GM19351 (cell line): ENCODE results near the gene MEGF6.

Experiments
- ATAC-seq: cut with Tn5 transposase; IDR thresholded peaks from one replicate; pipeline ENCODE4 v1.9.1; 2021; ENCODE audit warnings: mild to moderate bottlenecking, moderate library complexity; ENCODE audit not compliant: unreplicated experiment

Gene MEGF6

DNA sequence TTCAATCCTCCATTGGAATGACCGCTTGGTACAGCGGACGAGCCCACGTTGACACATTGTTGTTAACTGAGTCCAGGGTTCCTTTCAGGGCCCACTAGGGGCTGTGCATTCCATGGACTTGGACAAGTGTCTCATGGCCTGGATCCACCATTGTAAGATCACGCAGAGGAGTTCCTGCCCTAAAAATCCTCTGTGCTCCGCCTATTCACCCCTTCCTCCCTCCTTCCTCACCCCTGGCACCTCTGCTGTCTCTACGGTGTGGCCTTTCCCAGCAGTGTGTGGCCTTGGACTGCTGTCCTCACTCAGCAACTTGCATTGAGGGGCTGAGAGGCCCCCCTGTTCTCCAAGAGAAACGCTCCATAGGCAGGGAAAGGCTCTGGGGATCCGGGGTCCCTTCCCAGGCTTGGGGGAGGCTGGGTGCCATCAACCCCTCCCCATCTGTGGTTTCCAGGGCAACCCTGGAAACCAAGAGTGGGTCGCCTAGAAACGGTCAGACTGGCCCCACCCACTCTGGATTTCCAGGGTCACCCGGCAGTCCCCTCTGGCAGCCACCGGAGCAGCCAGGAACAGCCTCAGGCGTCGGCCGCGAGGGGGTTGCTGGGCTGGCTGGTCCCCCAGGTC, 50.9 kb downstream of the MEGF6 start:
- no peak for ATAC-seq

DNA sequence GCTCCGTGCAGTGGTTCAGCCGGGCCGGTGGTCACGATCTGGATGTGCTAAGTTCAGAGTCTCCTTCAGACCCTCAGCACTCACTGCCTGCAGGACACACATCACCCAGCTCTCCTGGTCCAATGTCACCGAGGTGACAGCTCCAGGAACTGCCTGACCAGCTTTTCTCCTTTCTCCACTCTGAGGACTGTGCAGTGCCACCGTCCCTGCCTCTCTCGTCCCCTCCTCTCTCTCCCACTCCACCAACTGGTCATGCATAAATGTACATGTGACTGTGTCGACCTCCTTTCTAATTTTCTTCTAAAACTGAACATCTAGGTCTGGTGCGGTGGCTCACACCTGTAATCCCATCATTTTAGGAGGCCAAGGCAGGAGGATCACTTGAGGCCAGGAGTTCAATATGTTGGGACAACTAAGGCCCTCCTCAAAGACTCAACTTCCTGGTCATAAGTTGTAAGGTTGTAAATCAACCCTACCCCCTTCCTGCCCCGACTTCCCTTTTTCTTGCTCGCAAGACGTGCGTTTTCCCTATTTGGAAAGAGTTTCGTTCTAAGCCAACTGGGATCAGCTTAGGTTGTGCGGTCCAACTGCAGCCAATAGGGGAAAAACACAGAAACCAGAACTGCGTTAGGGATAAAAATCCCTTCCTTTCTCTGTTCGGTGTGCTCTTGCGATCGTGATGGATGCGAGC, 53.1 kb downstream of the MEGF6 start:
- no peak for ATAC-seq

DNA sequence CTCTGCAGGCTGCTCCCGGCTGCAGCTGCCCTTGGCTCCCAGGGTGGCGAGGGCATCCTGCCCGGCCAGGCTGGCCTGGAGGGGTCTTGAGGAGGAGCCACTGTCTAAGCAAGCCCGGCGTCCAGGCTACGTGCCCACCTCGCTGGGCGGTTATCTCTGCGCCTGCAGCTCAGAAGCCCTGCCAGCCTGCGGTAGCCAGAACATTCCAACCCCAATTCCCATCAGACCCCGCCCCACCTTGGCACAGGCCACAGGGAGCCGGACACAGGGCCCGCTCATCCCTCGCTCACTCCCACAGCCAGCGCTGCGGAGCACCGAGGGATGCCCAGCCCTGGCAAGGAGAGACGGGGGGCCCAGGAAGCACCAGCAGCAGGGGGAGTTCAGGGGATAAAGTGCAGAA, 53.9 kb downstream of the MEGF6 start:
- no peak for ATAC-seq

DNA sequence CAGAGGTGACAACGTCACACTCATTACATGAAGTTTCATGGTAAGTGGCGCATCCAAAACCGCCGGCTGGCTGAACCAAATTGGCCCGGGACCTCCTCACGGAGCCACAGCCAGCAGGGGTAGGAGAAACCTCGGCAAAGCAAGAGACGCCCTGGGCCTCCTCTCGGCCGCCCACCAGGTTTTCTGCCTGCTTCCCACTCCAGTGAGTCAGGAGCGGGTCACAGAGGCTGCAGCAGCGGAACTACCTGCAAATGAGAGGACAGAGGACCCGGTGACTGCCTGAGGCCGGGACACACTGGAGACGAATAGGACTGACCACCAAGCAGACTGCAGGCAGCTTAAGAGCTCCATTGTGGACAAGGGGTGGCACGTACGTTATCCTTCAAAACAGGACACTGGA, 55.0 kb downstream of the MEGF6 start:
- ATAC-seq, result no peak

DNA sequence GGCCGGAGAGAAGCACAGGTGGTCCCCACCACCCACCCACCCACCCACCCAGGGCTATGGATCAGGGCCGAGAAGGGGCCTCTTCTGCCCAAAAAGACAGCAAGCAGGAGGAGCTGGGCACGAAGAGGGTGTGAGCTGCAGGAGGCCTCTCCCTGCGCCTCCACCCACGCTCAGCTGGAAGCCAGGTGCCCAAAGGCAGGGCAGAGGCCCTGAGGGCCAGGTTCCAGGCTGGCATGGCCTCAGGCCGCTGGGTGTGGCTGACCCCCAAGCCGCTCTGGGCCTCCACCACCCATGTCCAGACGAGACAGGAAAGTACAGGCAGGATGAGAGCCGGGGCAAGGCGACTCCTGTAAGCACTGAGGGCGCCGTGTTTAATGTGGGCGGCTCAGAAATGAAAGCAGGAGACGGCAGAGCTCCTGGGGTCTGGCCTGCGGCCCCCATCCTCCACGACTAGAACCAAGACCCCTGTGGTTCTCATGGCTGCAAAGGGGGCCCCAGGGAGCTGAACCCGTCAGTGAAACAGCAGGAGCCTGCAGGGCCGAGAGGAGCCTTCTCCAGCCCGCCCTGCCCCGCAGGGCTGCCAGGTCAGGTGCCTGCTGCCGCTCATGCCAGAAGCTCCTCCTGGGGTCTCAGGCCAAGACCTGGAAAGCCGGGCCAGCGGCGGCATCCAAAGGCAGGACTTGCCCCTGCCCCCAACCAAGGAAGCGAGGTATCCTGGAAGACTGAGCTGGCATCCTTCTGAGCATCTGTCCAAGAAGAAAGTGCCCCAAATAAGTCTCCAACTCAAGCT, 56.0 kb downstream of the MEGF6 start:
- ATAC-seq, result no peak

DNA sequence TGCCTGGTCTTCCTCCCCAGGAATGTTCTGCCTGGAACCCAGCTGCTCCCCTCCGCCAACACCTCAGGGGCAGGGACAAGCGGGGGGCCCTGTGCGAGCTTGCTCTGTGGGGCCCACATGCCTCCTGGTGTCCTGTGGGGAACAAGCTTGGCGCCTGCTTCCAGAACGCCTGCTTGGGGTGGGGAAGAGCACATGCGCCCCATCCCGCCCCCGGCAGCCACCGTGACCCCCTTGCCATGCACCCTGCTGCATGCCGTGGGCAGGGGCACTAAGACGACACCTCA, 57.4 kb downstream of the MEGF6 start:
- no peak for ATAC-seq

DNA sequence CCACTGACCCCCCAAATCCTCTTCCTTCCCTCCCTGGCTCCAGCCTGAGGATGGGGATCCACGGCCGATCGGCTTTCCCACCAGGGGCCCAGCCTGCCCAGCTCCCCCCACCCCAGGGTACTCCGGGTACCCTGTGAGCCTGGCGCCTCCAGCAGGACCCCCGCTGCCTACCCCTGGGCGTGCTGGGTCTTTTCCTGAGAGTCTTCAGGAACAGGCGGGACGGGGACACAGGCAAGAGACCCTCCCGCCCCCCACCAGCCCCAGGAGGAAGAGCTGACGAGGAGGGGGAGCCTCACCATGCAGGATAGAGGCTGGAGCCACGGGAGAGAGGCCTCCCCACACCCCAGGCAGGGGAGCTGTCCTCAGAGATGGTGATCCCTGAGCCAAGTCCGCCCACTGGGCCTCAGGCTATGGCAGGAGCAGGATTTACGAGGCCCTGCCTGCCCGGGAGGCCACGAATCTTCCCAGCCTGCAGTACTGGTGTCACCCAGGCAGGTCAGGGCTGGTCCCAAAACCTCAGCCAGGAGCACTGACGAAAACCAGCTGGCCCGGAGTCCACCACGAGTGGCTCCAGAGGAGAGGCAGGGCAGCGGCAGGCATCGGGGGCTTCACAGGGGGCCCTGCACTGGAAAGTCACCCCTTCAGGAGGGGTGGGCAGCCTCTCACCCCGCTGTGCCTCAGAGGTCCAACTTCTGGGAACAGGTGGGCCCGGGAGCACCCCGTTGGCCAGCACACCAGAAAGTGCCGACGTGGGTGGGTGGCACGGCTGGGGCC, 58.0 kb downstream of the MEGF6 start:
- ATAC-seq, result no peak

DNA sequence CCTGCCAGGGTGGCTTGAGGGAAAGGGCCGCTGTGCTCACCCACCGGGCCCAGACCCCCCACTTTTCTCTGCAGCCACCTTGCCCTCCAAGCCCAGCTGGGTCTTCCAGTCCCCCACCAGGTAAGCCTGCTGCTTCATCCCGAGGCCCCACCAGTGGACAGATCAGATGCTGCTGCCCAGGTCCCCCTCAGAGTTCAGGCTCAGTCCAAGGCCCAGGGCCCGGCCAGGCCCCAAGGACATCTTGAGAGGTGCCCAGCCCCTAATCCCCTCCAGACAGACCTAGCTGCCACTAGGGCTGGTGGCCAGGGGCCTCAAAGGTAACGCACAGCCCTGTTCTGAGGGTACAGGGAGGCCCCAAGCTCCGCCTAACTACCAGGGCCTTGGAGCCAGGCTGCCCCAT, 58.6 kb downstream of the MEGF6 start:
- ATAC-seq, result no peak

DNA sequence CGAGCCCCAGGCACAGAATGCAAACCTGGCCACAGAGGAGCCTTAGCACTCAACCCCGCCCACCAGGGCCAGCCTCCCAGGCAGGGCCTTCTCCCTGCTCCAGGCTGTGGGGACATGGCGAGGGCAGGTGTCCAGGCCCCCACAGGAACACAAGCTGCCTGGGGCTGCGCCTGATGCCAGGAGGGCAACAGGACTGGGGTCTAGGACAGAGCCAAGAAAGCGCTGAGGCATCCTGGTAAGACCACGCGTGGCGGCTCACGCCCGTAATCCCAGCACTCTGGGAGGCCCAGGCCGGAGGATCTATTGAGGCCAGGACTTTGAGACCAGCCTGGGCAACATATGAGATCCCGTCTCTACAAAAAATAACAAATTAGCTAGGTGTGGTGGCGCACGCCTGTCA, 59.1 kb downstream of the MEGF6 start:
- no peak for ATAC-seq

DNA sequence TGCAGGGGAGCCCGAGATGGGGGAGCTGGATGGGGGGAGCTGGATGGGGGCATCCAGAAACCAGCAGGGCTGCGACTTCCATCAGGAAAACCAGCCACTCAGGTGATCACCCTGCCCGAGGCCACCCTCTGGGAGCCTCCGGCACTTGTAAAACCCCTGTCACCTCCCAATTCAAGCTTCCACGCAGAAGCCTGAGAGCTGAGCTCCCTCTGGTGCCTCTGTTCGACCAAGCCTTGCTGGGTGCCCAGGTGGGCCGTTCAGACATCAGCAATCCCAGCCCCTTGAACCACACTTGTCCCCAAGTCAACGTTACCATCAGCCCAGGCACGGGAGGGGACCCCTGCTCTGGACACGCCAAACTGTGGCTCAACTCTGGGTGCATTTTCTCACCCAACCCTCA, 59.6 kb downstream of the MEGF6 start:
- no peak for ATAC-seq

DNA sequence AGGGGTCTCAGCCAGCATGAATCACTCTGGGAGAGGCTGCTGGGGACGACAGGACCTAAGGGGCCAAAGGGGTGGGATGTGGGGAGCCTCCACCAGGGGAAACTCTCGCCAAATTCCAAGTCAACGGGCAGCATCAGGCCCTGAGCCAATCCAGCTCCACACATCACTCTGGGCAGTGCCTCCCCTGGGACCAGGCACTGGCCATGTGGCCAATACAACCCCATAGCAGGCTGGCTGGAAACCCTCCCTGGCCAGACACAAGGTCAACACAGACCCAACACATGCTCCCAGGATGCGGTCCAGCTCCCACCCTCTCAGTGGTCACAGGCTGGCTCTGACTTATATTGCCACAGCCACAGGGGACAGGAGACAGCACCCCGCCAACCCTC, 60.0 kb downstream of the MEGF6 start:
- no peak for ATAC-seq

DNA sequence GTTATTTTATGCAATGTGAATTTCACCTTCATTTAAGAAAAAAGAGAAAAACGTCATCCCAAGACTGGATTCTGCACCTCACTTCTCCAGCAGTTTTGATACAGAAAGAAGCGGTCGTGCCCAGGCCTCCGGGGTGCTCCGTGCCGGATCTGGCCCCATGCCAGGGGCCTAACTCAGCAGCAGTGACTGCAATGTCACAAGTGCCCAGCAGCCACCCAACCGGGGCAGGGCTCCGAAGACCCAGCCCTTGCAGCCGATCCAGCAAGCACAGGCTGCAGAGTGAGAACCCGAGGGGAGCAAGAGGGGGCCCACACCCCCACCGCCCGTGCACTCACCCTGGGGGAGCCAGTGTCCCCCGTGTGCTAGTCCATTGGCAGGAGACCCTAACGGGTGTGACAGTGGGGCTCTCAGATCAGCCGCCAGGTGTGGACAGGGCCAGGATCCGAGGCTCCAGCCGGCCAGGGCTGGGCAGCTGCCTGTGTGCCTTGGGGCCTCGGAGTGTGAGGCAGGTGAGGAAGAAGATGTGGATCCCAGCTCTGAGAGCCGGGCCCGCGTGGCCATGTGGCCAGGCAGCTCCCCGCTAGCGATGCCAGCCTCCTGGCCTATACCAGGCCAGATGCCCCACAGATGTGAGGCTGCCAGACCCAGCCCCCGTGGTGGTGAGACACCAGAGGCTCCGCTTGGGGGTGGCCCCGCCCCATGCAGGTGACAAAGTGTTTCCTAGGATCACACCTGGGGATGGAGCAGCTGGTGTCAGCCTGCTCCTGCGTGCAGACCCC, 60.6 kb downstream of the MEGF6 start:
- ATAC-seq, result no peak

DNA sequence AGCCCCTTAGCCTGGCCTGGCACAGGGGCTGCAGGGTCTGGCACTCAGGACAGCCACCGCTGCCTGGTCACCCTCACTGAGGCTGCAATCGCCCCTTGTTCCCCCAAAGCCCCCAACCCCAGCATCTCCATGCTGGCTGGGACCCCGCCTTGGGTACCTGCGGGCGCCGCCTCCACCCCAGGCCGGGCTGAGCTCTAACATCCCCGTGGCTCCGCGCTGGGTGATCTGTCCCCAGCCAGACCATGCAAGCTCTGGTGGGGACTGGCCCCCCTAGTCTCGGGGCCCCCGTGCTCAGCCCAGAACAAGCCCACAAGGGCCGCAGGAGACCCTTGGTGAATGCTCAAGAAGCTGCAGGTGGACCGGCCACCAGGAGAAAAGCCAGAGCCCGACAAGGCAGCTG, 62.4 kb downstream of the MEGF6 start:
- ATAC-seq, result no peak

DNA sequence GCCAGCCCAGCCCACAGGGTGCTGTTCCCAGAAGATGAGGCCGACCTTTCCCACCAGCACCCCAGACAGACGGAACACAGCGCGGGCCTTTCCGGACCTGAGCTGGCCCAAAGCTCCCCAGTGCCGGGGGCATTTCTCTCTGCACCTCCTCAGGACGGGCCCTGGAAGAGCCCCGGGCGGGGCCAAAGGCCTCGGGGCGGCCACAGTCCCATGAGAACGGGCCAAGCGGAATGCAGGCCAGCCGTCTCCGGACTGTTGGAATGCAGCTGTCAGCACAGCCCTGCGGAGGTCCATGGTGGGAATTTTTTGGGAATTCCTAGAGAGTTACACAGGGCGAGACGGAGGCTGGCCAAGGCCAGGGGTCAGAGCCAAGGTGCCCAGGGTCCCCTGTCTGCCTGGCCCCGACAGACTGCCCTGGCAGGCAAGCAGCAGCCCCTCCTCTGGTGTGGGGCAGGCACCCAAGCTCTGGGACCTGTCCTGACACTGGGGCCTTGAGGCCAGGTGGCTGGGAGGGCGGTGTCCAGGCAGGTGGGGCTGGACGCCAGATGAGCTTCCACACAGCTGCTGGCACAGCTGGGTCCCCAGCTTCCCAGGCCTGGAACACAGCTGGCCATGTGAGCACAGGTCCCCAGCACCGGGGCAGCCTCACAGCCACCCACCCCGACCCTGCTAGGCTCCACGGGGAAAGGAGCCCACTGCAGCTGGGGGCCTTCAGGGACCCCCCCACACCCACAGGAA, 63.0 kb downstream of the MEGF6 start:
- ATAC-seq, result no peak

DNA sequence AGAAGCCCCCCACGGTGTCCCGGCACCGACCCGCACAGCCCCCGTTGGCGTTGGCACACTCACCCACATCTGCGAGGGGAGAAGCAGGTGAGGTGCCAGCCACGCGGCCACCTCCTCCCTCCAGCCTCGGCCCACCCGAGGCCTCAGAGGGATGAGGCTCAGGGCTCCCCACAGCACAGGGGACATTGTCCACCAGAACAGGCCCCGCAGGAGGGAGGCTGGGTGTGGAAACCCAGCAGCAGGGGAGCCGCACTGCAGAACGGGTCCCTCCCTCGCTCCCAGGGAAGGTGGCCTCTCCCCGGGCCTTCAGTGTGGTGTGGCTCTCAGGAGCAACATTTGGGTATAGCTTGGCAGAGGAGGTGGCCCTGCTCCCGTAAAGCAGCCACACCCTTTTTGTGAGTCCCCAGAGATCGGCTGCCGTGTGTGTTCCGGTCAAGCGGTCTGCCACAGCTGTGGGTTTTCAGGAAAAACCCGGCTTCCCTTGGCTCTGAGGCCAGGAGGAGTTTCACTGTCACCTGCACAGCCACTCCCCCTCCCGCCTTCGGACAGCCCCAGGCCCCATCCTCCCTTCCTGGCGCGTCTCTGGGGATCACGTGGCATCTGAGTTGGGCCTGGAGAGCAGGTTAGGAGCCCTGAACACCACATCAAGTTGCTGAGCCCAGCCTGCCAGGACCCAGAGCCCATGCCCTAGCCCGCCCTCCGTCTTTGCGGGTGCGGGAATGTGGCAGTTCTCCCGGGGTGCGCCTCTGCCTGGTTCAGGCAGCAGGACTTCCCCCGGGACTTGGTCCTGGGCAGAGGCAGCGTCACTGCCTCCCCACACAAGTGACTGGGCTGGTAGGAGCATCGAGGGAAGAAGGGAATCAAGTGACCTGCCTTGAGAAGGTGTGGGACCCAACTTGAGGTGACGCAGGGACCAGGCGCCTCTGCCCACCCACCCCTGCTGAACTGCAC, 64.0 kb downstream of the MEGF6 start:
- no peak for ATAC-seq

DNA sequence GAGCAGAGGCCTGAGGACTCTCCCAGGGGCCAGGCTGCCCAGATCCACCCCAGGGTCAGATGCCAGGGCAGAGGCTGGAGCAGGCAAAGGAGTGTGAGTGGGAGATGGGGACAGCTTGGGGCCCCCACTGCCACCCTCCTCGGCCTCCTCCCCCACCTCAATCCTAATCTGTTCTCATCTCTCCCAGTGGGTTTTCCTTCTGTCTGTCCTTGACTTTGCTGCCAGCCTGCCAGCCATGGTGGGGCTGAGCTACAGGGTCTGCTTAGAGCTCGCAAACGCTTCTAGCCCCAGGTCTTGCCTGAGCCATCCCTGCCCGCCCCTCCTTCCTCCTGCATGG, 65.3 kb downstream of the MEGF6 start:
- no peak for ATAC-seq

DNA sequence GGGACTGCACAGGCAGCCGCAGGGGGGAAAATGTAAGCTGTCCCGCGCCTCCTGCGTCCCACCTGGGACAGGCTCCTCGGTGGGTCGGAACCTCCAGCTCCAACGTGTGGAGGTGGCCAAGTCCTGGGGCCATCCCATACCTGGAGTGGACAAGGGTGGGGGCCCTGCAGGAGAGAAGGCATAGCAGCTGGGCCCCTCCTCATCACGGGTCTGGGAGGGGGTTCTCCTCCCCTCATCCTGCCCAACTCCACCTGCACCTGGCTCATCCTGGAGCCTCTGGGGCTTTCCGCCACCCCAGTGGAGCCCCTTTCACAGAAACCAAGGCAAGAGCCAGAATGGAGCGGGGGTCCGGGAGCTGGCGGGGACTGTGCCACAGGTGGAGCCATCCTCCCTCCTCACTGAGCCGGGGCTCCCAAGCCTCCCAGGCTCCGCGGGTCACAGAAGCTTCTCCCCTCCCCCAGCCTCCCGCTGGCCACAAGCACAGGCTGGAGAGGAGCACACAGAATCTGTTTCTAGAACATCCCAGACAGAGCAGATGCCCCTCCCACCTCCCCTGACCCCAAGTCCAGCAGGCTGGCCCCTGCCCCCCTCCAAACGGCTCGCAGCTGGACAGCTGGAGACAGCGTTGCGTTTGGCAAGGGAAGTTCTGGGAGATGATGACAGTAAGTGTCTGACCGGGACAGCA, 65.8 kb downstream of the MEGF6 start:
- no peak for ATAC-seq

DNA sequence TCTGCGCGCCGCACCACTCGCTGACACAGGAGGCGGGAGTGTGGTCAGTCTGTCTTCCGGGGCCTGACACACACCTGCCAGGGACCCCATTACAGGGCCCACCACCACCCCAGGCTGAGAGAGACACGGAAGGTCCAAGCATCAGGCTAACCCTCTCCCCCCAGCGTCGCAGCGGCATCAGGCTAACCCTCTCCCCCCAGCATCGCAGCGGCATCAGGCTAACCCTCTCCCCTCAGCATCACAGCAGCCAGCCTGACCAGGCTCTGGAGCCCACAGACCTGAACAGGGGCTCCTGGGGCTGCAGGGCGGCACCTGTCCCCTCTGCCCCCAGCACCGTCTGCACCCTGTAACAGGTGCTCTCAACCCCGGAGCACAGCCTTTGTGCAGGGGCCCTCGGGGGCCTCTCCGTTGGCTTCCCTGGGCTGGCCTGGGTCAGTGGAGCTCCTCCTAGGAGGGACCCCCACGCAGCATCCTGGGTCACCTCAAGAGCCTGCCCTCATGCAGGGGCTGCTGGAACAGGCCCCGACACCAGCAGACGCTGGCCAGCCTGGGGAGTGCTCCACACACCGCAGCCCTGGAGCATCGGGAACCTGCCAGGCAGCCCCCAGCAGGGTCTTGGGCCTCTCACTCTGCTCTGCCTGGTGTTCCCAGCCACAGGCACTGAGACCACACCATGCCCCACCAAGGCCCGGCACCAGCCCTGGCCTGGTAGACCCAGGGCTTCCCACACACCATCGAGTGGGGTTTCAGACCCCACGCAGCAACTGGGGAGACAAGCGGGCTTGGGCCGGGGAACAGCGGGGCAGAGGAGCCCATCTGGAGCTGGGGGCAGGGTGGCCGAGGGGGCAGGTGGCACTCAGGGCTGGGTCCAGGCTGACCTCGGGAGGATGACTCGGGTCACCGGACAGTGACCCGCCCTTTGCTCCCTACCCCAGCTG, 67.0 kb downstream of the MEGF6 start:
- no peak for ATAC-seq
